ENCODE results near the gene SPOP.

DNA sequence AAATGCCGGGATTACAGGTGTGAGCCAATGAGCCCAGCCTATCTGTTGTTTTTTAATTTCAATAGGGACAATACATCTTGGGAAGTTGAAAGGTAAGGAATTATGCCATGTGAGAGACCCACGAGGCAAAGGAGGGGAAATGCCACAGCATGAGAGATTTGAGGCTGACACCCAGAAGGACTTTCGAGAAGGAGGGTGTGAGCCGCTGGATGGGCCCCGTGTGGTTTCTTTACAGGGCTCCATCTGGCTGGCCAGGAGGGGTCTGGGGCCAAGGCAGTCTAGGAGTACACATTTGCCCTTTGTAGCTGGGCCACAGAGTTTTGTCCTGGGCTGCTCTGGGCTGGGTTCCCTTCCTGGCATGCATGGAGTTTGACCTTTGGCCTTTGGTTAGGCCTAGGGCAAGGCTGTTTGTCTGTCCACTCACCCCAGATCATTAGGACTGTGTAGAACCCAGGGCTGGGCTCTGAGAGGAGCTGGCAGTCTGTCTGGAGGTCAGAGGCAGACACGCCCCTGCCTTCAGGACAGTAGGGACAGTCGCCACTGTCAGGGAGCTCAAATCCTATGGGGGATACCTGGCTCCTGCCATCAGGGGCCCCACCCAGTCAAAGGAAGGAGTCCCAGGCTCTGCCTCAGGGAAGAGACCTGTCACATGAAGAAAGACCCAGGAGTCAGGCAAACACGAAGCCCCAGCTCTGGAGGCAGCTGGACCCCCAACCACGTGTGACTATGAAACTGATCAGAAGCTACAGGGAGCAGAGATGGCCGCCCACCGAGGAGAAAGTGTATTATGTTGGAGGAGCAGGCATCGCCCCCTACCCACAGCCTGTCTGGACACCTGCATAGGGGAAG, 126.5 kb downstream of the SPOP start:
- TF ChIP-seq, protein P1, sequence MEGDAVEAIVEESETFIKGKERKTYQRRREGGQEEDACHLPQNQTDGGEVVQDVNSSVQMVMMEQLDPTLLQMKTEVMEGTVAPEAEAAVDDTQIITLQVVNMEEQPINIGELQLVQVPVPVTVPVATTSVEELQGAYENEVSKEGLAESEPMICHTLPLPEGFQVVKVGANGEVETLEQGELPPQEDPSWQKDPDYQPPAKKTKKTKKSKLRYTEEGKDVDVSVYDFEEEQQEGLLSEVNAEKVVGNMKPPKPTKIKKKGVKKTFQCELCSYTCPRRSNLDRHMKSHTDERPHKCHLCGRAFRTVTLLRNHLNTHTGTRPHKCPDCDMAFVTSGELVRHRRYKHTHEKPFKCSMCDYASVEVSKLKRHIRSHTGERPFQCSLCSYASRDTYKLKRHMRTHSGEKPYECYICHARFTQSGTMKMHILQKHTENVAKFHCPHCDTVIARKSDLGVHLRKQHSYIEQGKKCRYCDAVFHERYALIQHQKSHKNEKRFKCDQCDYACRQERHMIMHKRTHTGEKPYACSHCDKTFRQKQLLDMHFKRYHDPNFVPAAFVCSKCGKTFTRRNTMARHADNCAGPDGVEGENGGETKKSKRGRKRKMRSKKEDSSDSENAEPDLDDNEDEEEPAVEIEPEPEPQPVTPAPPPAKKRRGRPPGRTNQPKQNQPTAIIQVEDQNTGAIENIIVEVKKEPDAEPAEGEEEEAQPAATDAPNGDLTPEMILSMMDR (IDR thresholded peaks at IDR 0.05): no peak
- TF ChIP-seq EP300 (IDR thresholded peaks at IDR 0.05): no peak
